WTC11 (cell line): ENCODE measurements around the gene RIF1.

ENCODE experiments used
- CREB1 ChIP-seq: sonication (generic); formaldehyde crosslinking; IDR thresholded peaks from 2 replicates; pipeline ENCODE4 v1.8.0; 2023; ENCODE audit warnings: mild to moderate bottlenecking, missing genetic modification reagents
- MAX ChIP-seq: sonication (generic); formaldehyde crosslinking; IDR thresholded peaks from 2 replicates; pipeline ENCODE4 v1.8.0; 2022; ENCODE audit warnings: mild to moderate bottlenecking, missing genetic modification reagents
- NFE2L1 ChIP-seq: sonication (generic); formaldehyde crosslinking; IDR thresholded peaks from 2 replicates; pipeline ENCODE4 v1.8.1; 2023; ENCODE audit warnings: missing genetic modification reagents
- NR2C2 ChIP-seq: sonication (generic); formaldehyde crosslinking; IDR thresholded peaks from 2 replicates; pipeline ENCODE4 v1.8.0; 2022; ENCODE audit warnings: mild to moderate bottlenecking, missing genetic modification reagents
- SP1 ChIP-seq: sonication (generic); formaldehyde crosslinking; conservative IDR thresholded peaks from 2 replicates; pipeline ENCODE4 v1.8.1; 2022; ENCODE audit warnings: missing genetic modification reagents
- TEAD1 ChIP-seq: sonication (generic); formaldehyde crosslinking; IDR thresholded peaks from 2 replicates; pipeline ENCODE4 v1.8.0; 2022; ENCODE audit warnings: mild to moderate bottlenecking, missing genetic modification reagents
- ZBTB43 ChIP-seq: sonication (generic); formaldehyde crosslinking; IDR thresholded peaks from 2 replicates; pipeline ENCODE4 v1.8.1; 2023; ENCODE audit warnings: mild to moderate bottlenecking, missing genetic modification reagents
- TF ChIP-seq, protein P1 (sequence below): fragments of 200-600 bp; IDR thresholded peaks from 2 replicates; pipeline ENCODE4 v1.8.0; 2022; ENCODE audit warnings: antibody characterized with exemption
- TF ChIP-seq, protein P2 (sequence below): sonication (generic); formaldehyde crosslinking; IDR thresholded peaks from 2 replicates; pipeline ENCODE4 v1.8.1; 2023; ENCODE audit warnings: mild to moderate bottlenecking, missing genetic modification reagents, moderate library complexity

GRCh38 chr2:151459358-151459757 lies 49.7 kb downstream of the RIF1 start:
- TF ChIP-seq, protein P1, sequence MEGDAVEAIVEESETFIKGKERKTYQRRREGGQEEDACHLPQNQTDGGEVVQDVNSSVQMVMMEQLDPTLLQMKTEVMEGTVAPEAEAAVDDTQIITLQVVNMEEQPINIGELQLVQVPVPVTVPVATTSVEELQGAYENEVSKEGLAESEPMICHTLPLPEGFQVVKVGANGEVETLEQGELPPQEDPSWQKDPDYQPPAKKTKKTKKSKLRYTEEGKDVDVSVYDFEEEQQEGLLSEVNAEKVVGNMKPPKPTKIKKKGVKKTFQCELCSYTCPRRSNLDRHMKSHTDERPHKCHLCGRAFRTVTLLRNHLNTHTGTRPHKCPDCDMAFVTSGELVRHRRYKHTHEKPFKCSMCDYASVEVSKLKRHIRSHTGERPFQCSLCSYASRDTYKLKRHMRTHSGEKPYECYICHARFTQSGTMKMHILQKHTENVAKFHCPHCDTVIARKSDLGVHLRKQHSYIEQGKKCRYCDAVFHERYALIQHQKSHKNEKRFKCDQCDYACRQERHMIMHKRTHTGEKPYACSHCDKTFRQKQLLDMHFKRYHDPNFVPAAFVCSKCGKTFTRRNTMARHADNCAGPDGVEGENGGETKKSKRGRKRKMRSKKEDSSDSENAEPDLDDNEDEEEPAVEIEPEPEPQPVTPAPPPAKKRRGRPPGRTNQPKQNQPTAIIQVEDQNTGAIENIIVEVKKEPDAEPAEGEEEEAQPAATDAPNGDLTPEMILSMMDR, result no peak
- no peak for TF ChIP-seq NFE2L1 (CRISPR knock-in tag)
- TF ChIP-seq MAX (CRISPR knock-in tag), result no peak
- TF ChIP-seq, protein P2, sequence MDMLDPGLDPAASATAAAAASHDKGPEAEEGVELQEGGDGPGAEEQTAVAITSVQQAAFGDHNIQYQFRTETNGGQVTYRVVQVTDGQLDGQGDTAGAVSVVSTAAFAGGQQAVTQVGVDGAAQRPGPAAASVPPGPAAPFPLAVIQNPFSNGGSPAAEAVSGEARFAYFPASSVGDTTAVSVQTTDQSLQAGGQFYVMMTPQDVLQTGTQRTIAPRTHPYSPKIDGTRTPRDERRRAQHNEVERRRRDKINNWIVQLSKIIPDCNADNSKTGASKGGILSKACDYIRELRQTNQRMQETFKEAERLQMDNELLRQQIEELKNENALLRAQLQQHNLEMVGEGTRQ (CRISPR knock-in tag), result no peak
- no peak for TF ChIP-seq TEAD1 (CRISPR knock-in tag)
- TF ChIP-seq ZBTB43 (CRISPR knock-in tag), result no peak
- TF ChIP-seq SP1, result no peak
- TF ChIP-seq CREB1 (CRISPR knock-in tag), result no peak
- TF ChIP-seq NR2C2, result no peak
